Inferior parietal cortex (tissue), 1 donor: ENCODE measurements around the gene PRSS12.
"Not testable (repeated sequence)": the region's sequence is repeated elsewhere in the genome, so short reads cannot be mapped to it uniquely, and the experiment has no call there.

ENCODE experiments used
- DNase-seq: peaks from one replicate; pipeline ENCODE4 v3.0.0-alpha.2; 2016; ENCODE audit errors: extremely low spot score

Gene PRSS12

GRCh38 chr4:118278473-118279274, 74.1 kb downstream of the PRSS12 start:
- peak; percentile 91 for DNase-seq

- no peak for DNase-seq
These were observed 75.6 kb downstream of the PRSS12 start for GRCh38 chr4:118277243-118277642.

GRCh38 chr4:118276580-118276979, 76.2 kb downstream of the PRSS12 start:
- DNase-seq: no peak

DNA sequence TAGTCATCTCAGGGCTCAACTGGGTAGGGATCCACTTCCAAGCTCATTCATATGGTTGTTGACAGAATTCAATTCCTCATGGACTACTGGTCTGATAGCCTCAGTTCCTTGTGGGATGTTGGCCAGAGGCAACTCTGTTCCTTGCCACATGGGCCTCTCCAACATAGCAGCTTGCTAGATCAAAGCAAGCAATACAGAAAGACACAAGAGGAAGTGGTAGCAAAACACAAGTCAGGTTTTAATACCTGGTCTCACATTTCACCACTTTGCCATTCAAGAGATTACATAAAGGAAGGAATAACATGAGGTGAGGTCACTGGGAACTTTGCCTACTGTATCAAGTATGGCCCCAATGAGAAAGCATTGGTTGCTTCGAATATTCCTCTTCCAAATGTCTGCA, 79.2 kb downstream of the PRSS12 start:
- no peak for DNase-seq

DNA sequence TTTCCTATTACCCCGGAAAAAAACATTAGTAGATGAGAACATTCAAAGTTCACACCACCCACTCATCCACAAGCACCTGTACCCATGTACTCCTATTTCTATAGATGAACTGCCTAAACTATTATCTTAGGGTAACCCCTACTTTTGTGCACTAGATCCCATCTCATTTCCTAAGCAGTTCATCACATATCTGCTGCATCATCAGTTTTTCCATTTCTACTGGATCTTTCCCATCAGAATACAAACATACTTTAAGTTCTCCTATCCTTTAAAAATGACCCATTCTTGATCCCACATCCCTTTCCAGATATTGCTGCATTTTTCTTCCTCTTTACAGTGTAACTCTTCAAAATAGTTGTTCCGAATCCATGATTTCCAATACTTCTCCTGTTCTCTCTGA, 81.0 kb downstream of the PRSS12 start:
- DNase-seq: no peak

DNA sequence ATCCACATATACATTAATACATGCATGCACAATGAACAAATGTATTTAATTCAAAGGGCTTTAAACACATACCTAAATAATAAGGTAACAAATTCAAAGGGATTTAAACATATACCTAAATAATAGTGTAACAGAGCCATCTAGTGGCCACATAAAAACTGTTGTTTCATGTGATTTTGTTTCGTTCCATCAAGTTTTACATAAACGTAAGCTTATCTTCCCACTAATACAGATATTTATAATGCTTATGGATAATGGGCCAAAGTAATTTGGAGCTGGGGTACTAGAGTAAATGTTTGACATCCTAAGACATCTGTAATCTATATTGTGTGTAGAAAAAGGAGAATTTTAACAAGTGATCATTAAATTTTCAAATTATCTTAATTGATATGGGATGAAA, 82.3 kb downstream of the PRSS12 start:
- peak; percentile 78 for DNase-seq

- no peak for DNase-seq
These were observed 84.0 kb downstream of the PRSS12 start for GRCh38 chr4:118268780-118269179.

GRCh38 chr4:118266145-118266496, 86.7 kb downstream of the PRSS12 start:
- DNase-seq: not testable (repeated sequence)

DNA sequence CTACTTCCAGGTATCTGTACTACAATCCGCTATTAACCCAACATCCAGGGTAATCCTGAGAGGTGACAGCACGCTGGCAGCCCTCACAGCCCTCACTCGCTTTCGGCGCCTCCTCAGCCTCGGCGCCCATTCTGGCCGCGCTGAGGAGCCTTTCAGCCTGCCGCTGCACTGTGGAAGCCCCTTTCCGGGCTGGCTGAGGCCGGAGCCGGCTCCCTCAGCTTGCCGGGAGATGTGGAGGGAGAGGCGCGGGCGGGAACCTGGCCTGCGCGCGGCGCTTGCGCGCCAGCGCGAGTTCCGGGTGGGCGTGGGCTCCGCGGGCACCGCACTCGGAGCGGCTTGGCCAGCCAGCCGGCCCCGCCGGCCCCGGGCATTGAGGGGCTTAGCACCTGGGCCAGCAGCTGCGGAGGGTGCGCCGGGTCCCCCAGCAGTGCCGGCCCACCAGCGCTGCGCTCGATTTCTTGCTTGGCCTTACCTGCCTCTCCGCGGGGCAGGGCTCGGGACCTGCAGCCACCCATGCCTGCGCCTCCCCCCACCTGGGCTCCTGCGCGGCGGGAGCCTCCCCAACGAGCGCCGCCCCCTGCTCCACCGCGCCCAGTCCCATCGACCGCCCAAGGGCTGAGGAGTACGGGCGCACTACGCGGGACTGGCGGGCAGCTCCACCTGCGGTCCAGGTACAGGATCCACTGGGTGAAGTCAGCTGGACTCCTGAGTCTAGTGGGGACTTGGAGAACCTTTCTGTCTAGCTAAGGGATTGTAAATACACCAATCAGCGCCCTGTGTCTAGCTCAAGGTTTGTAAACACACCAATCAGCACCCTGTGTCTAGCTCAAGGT, 87.3 kb downstream of the PRSS12 start:
- DNase-seq: no peak

- DNase-seq: no peak
These were observed 88.7 kb downstream of the PRSS12 start for GRCh38 chr4:118264096-118264495.

DNA sequence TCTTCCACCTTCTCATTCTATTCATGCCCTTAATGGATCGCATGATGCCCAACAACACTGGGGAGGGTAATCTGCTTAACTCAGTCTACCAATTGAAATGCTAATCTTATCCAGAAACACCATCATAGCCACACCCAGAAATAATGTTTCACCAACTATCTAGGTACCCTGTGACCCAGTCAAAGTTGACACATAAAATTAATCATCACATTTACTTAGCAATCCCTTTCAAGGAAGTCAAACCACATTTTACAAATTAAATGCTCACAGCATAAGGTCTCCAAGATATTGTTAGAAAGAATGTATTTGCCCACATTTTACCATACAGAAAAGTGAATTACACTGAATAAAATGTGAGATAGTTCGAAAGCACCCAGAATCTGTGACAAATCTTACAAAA, 92.5 kb downstream of the PRSS12 start:
- DNase-seq: no peak

- DNase-seq: no peak
These were observed 93.7 kb downstream of the PRSS12 start for GRCh38 chr4:118259111-118259510.

DNA sequence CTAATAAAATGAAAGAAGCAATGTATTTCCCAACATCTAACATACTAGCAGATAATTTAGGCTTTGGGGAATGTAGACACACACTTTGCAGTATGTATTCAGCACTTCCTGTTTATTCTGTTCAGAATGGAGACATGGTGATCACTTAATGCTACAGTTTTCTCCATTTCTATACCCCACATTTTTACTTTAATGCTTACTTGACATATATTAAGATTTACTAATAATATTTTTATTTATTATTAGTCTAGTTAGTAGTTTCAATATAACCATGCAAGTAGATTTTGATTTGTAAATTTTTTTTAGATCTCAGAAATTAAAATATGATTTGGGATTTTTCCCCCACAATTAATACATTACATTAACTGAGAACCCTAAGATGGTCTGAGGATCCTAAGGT, 98.4 kb downstream of the PRSS12 start:
- no peak for DNase-seq

- DNase-seq: no peak
These were observed 102.9 kb downstream of the PRSS12 start for GRCh38 chr4:118249890-118250289.

DNA sequence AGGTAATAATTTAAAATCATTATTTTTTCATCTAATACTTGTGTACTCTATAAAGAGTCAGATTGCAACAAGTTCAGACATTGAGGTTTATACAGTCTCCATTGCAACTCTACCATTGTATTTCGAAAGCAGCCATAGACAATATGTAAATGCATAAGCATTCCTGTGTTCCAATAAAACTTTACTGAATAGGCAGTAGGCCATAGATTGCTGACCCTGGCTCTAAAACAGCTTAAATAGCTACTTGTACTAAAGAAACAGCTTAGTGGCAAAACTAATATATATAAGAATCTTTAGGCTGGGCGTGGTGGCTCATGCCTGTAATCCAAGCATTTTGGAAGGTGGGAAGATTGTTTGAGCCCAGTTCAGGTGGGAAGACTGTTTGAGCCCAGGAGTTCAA, 115.3 kb downstream of the PRSS12 start:
- no peak for DNase-seq

DNA sequence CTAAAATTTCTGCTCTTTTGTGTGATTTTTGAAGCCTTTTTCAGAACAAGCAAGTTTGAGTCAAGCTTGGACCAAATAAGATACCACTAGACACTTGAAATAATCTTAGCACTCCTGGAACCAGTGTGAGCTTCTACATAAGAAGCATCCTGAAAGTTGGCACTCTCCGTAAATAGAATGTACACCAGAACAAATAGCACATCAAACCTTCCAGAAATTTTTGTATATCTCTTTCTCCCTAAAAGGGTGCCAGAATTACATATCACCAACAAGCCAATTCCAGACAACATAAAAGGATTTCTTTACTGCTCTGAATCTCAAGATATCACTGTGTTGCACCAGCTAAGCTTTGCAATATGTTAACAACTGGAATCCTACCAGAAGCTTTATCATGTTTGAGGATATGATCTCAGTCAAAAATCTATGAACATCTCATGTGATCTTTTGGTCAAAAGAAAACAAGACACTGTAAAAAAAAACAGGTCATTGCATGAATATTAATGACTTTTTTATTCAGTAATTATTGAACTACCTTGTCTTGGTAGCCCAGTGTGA, 117.2 kb downstream of the PRSS12 start:
- peak; percentile 54 for DNase-seq
